CD8-positive, alpha-beta memory T cell (primary cell): ENCODE results near the gene CFAP53. TPM values are rescaled to one million over a fixed set of nuclear protein-coding genes. Genes with fewer than 3 reads are reported as not detected.
"Not testable (repeated sequence)": the region's sequence is repeated elsewhere in the genome, so short reads cannot be mapped to it uniquely, and the experiment has no call there.

Source experiments
- CTCF ChIA-PET: fragments of 350-600 bp; sonication (Branson Sonifier 250); formaldehyde crosslinking; loops from one replicate; lab custom pipeline; 2021; ENCODE audit warnings: antibody characterized with exemption; lab: Charles Lee
- POLR2A ChIA-PET: fragments of 350-600 bp; sonication (Branson Sonifier 250); formaldehyde crosslinking; loops from one replicate; lab custom pipeline; 2021; ENCODE audit warnings: antibody characterized with exemption; lab: Charles Lee
- DNase-seq, 5 donors: peaks; one replicate each; pipeline versions ENCODE4 v3.0.0 to v3.0.0-alpha.2; 2020 to 2022; ENCODE audit warnings: mixed read lengths in 1 of 5
- H3K27ac ChIP-seq: one replicate; pipeline ENCODE4 v1.7.0; 2013; ENCODE audit warnings: low read depth, mild to moderate bottlenecking, low read length, moderate library complexity
- H3K27me3 ChIP-seq: 2 replicates; pipeline ENCODE4 v1.7.0; 2013; ENCODE audit warnings: low read length, mild to moderate bottlenecking; ENCODE audit not compliant: insufficient read depth, poor library complexity, severe bottlenecking
- H3K36me3 ChIP-seq: 2 replicates; pipeline ENCODE4 v1.7.0; 2013; ENCODE audit warnings: mild to moderate bottlenecking, low read length, moderate library complexity; ENCODE audit not compliant: insufficient read depth
- H3K4me1 ChIP-seq: 2 replicates; pipeline ENCODE4 v1.7.0; 2013; ENCODE audit warnings: mild to moderate bottlenecking, low read length, moderate library complexity; ENCODE audit not compliant: insufficient read depth
- H3K4me3 ChIP-seq: 2 replicates; pipeline ENCODE4 v1.7.0; 2013; ENCODE audit warnings: mild to moderate bottlenecking, low read length
- H3K9me3 ChIP-seq: 2 replicates; pipeline ENCODE4 v1.7.0; 2013; ENCODE audit warnings: mild to moderate bottlenecking, low read length
- H3K27ac Mint-ChIP-seq, 8 donors: one replicate each; pipeline ENCODE4 v1.8.0; 2020 to 2021; ENCODE audit warnings: mixed read lengths in 8 of 8, mild to moderate bottlenecking in 6 of 8, inconsistent platforms in 3 of 8, moderate library complexity in 3 of 8
- H3K27me3 Mint-ChIP-seq, 2 donors: one replicate each; pipeline ENCODE4 v1.8.0; 2020 to 2021; ENCODE audit warnings: mixed read lengths in 2 of 2, mild to moderate bottlenecking in 1 of 2, moderate library complexity in 1 of 2
- H3K36me3 Mint-ChIP-seq, 3 donors: one replicate each; pipeline ENCODE4 v1.8.0; 2020 to 2021; ENCODE audit warnings: mixed read lengths in 3 of 3, inconsistent platforms in 1 of 3, mild to moderate bottlenecking in 1 of 3
- H3K4me1 Mint-ChIP-seq, 3 donors: one replicate each; pipeline ENCODE4 v1.8.0; 2020 to 2021; ENCODE audit warnings: mixed read lengths in 3 of 3, inconsistent platforms in 1 of 3, mild to moderate bottlenecking in 1 of 3
- H3K4me3 Mint-ChIP-seq, 7 donors: one replicate each; pipeline ENCODE4 v1.8.0; 2020 to 2021; ENCODE audit warnings: mixed read lengths in 7 of 7, mild to moderate bottlenecking in 6 of 7, moderate library complexity in 4 of 7, inconsistent platforms in 2 of 7
- H3K9me3 Mint-ChIP-seq, 5 donors: one replicate each; pipeline ENCODE4 v1.8.0; 2020 to 2022; ENCODE audit warnings: mixed read lengths in 5 of 5, mild to moderate bottlenecking in 3 of 5, moderate library complexity in 2 of 5, inconsistent platforms in 1 of 5
- polyA plus RNA-seq: library from polyadenylated mRNA; unstranded; fragments of 300-500 nt; fragmentation: Illumina TruSeq; gene quantifications from one replicate; pipeline ENCODE4 v1.2.3, GENCODE V29; 2021
- total RNA-seq, 2 experiments: library from RNA; stranded (reverse); gene quantifications; one replicate each; pipeline ENCODE4 v1.2.3, GENCODE V29; 2021

Gene CFAP53
- total and polyA plus RNA-seq, 3 experiments from 2014 or later, result 0.49 to 0.53 TPM; not detected in 1

- no peaks in the 10 kb centered on the region for H3K9me3 Mint-ChIP-seq
- POLR2A ChIA-PET, result interaction anchor here (0.8 kb wide), 1 partner anchor 9 kb away, joined by 4 read pairs; no protein-coding TSS in a partner anchor
- H3K27ac Mint-ChIP-seq, result peak overlapping the region in 3 of 8 donors; percentile 29 to 95 (median 74)
- peaks cover 25 to 31% of the 10 kb centered on the region in 2 donors for H3K27me3 Mint-ChIP-seq
- CTCF ChIA-PET, result interaction anchor here (0.8 to 0.9 kb wide), 2 partner anchors 9 to 670 kb away, joined by 3 to 6 read pairs; partner anchors contain the start of gene ELAC1
- H3K4me3 ChIP-seq, result peak overlapping the region; percentile 52
- peaks cover 13% of the 10 kb centered on the region for H3K4me1 ChIP-seq
- H3K4me3 Mint-ChIP-seq, result peak overlapping the region; percentile 49 to 86 (median 80)
- peak; percentile 42 to 85 (median 63) for DNase-seq
- peaks cover 9% of the 10 kb centered on the region for H3K27me3 ChIP-seq
- no peaks in the 10 kb centered on the region for H3K36me3 Mint-ChIP-seq
- no peaks in the 10 kb centered on the region for H3K9me3 ChIP-seq
- H3K36me3 ChIP-seq, result no peaks in the 10 kb centered on the region
- no peak overlapping the region for H3K27ac ChIP-seq
- peaks cover 6 to 12% (median 8%) of the 10 kb centered on the region in 3 donors for H3K4me1 Mint-ChIP-seq
Observed at GRCh38 chr18:50297621-50298442, 31.5 kb upstream of the CFAP53 start.

- ChIA-PET CTCF (interaction anchor here (1.4 kb wide), 1 partner anchor 27 kb away, joined by 3 read pairs; the partner anchor contains the start of gene CFAP53), POLR2A (no interaction called here)
- no peaks in the 10 kb centered on the region for H3K9me3 Mint-ChIP-seq
- no peaks in the 10 kb centered on the region for H3K36me3 ChIP-seq
- H3K27me3 Mint-ChIP-seq, result peaks cover 1 to 11% of the 10 kb centered on the region in 2 donors
- peaks cover 6 to 12% (median 12%) of the 10 kb centered on the region in 3 donors for H3K4me1 Mint-ChIP-seq
- H3K4me3 Mint-ChIP-seq, result peak overlapping the region in 1 of 7 donors; percentile 43
- no peaks in the 10 kb centered on the region for H3K27me3 ChIP-seq
- H3K4me1 ChIP-seq, result peaks cover 8% of the 10 kb centered on the region
- H3K9me3 ChIP-seq, result no peaks in the 10 kb centered on the region
- H3K4me3 ChIP-seq, result no peak overlapping the region
- no peak overlapping the region for H3K27ac Mint-ChIP-seq
- peaks cover 0 to 1% (median 0%) of the 10 kb centered on the region in 3 donors for H3K36me3 Mint-ChIP-seq
- DNase-seq, result no peak
- no peak overlapping the region for H3K27ac ChIP-seq
Observed at GRCh38 chr18:50293039-50293438, 26.7 kb upstream of the CFAP53 start.

- Histone ChIP-seq H3K4me3 (no peak overlapping the region), H3K9me3 (no peaks in the 10 kb centered on the region), H3K4me1 (peaks cover 9% of the 10 kb centered on the region), H3K27me3 (no peaks in the 10 kb centered on the region), H3K27ac (no peak overlapping the region), H3K36me3 (no peaks in the 10 kb centered on the region)
- Mint-ChIP-seq H3K4me3 (peak overlapping the region; percentile 56 to 82 (median 71)), H3K4me1 (peaks cover 21 to 31% (median 24%) of the 10 kb centered on the region in 3 donors), H3K27me3 (no peaks in the 10 kb centered on the region), H3K27ac (peak overlapping the region; percentile 53 to 90 (median 80)), H3K9me3 (no peaks in the 10 kb centered on the region), H3K36me3 (peaks cover under 1 to 37% (median 6%) of the 10 kb centered on the region in 3 donors)
- DNase-seq, result no peak
- CTCF ChIA-PET, result interaction anchor here (0.9 to 1.4 kb wide), 3 partner anchors 21 to 68 kb away, joined by 3 to 4 read pairs (median 4); partner anchors contain the start of gene CFAP53
- POLR2A ChIA-PET, result no interaction called here
Observed at GRCh38 chr18:50289108-50289443, 22.8 kb upstream of the CFAP53 start.

GRCh38 chr18:50288348-50289107 is 22.2 kb upstream of the CFAP53 start:
- Mint-ChIP-seq H3K27ac (peak overlapping the region; percentile 84 to 100 (median 100)), H3K4me1 (peaks cover 23 to 34% (median 28%) of the 10 kb centered on the region in 3 donors), H3K4me3 (peak overlapping the region; percentile 89 to 99 (median 96)), H3K36me3 (peaks cover 6 to 43% (median 9%) of the 10 kb centered on the region in 3 donors)
- not testable (repeated sequence) for H3K36me3 ChIP-seq, H3K9me3 Mint-ChIP-seq, H3K4me1 ChIP-seq, H3K9me3 ChIP-seq, H3K27me3 ChIP-seq, DNase-seq, H3K27me3 Mint-ChIP-seq
- ChIA-PET POLR2A (interaction anchor here (0.8 to 1.0 kb wide), 2 partner anchors 10 to 20 kb away, joined by 3 to 4 read pairs; no protein-coding TSS in a partner anchor), CTCF (interaction anchor here (0.9 to 1.4 kb wide), 2 partner anchors 22 to 69 kb away, joined by 3 to 4 read pairs; partner anchors contain the start of gene CFAP53)
- Histone ChIP-seq H3K4me3 (peak overlapping the region; percentile 98), H3K27ac (peak overlapping the region; percentile 97)

GRCh38 chr18:50287441-50288347 is 21.4 kb upstream of the CFAP53 start, which contains the start of gene CXXC1:
Gene CXXC1, minus strand, starts transcription at chr18:50287692. Its CDS starts 103 bp downstream, at chr18:50287589.
- Histone ChIP-seq H3K27me3 (no peaks in the 10 kb centered on the region), H3K4me1 (peaks cover 9% of the 10 kb centered on the region), H3K27ac (peak within 1 kb of the TSS; percentile 97), H3K4me3 (peak within 1 kb of the TSS; percentile 98), H3K9me3 (no peaks in the 10 kb centered on the region), H3K36me3 (no peaks in the 10 kb centered on the region)
- Mint-ChIP-seq H3K36me3 (peaks cover 13 to 51% (median 17%) of the 10 kb centered on the region in 3 donors), H3K9me3 (no peaks in the 10 kb centered on the region), H3K27me3 (no peaks in the 10 kb centered on the region), H3K4me3 (peak within 1 kb of the TSS; percentile 89 to 99 (median 96)), H3K27ac (peak within 1 kb of the TSS; percentile 84 to 100 (median 100)), H3K4me1 (peaks cover 23 to 38% (median 28%) of the 10 kb centered on the region in 3 donors)
- CTCF ChIA-PET, result no interaction called here
- POLR2A ChIA-PET, result interaction anchor here (0.8 to 1.0 kb wide), 2 partner anchors 10 to 19 kb away, joined by 3 to 4 read pairs; no protein-coding TSS in a partner anchor
- peak; percentile 97 to 99 (median 97) for DNase-seq

GRCh38 chr18:50287028-50287440 is 20.7 kb upstream of the CFAP53 start:
- no peak for DNase-seq
- ChIA-PET POLR2A (no interaction called here), CTCF (no interaction called here)
- Mint-ChIP-seq H3K27ac (peak overlapping the region; percentile 84 to 100 (median 100)), H3K27me3 (no peaks in the 10 kb centered on the region), H3K9me3 (no peaks in the 10 kb centered on the region), H3K4me1 (peaks cover 23 to 42% (median 28%) of the 10 kb centered on the region in 3 donors), H3K36me3 (peaks cover 13 to 56% (median 17%) of the 10 kb centered on the region in 3 donors), H3K4me3 (peak overlapping the region; percentile 89 to 99 (median 96))
- no peaks in the 10 kb centered on the region for H3K27me3 ChIP-seq
- H3K27ac ChIP-seq, result peak overlapping the region; percentile 97
- peak overlapping the region; percentile 98 for H3K4me3 ChIP-seq
- peaks cover 12% of the 10 kb centered on the region for H3K4me1 ChIP-seq
- no peaks in the 10 kb centered on the region for H3K9me3 ChIP-seq
- no peaks in the 10 kb centered on the region for H3K36me3 ChIP-seq
